GM18951 (cell line): ENCODE measurements around the gene ZNF687.
A peak's percentile ranks its signal among the peaks of the same experiment; 100 is the strongest.
"Not testable (repeated sequence)": the region's sequence is repeated elsewhere in the genome, so short reads cannot be mapped to it uniquely, and the experiment has no call there.

ENCODE experiments used
- POLR2A ChIP-seq: IDR thresholded peaks from 4 replicates; pipeline ENCODE4 v1.6.1; 2011; ENCODE audit warnings: mild to moderate bottlenecking; ENCODE audit not compliant: insufficient read length, insufficient read depth; ENCODE audit errors: extremely low read depth
- in situ Hi-C: fragments of 300-500 bp; cut with MboI; formaldehyde crosslinking; loops from one replicate; pipeline ENCODE4 v1.12.0; 2022; ENCODE audit warnings: low sequenced_read_pairs, mixed read lengths, inconsistent platforms; ENCODE audit not compliant: unreplicated experiment

The ZNF687 gene

GRCh38 chr1:151265446-151266236, 16.5 kb upstream of the ZNF687 start:
- no peak for TF ChIP-seq POLR2A
- in situ Hi-C loops: no loop called here

- in situ Hi-C loops: no loop called here
Measured at GRCh38 chr1:151266315-151266714, 15.8 kb upstream of the ZNF687 start.

GRCh38 chr1:151266821-151267220, 15.3 kb upstream of the ZNF687 start:
- in situ Hi-C loops: no loop called here
- no peak for TF ChIP-seq POLR2A

More at GRCh38 chr1:151266315-151266714, 15.8 kb upstream of the ZNF687 start:
- TF ChIP-seq POLR2A: no peak

- no peak for TF ChIP-seq POLR2A
- in situ Hi-C loops: no loop called here
Measured at GRCh38 chr1:151267760-151268159, 14.3 kb upstream of the ZNF687 start.

GRCh38 chr1:151273924-151274466, 8.1 kb upstream of the ZNF687 start:
- in situ Hi-C loops: no loop called here
- no peak for TF ChIP-seq POLR2A

- in situ Hi-C loops: not testable (repeated sequence)
Measured at GRCh38 chr1:151275341-151275740, 6.8 kb upstream of the ZNF687 start.

- TF ChIP-seq POLR2A: no peak
- in situ Hi-C loops: no loop called here
Measured at GRCh38 chr1:151277249-151277648, 4.8 kb upstream of the ZNF687 start.

GRCh38 chr1:151281225-151281968, 702 bp upstream of the ZNF687 start:
- TF ChIP-seq POLR2A: peak; percentile 57
- in situ Hi-C loops: no loop called here

- TF ChIP-seq POLR2A: peak; percentile 24
- in situ Hi-C loops: no loop called here
Measured at GRCh38 chr1:151282883-151283725, 1.0 kb downstream of the ZNF687 start.

GRCh38 chr1:151284013-151284577, 2.0 kb downstream of the ZNF687 start:
- no peak for TF ChIP-seq POLR2A
- in situ Hi-C loops: no loop called here

GRCh38 chr1:151286619-151287340, 4.7 kb downstream of the ZNF687 start:
- in situ Hi-C loops: no loop called here
- TF ChIP-seq POLR2A: no peak

- in situ Hi-C loops: no loop called here
- no peak for TF ChIP-seq POLR2A
Measured at GRCh38 chr1:151287341-151287699, 5.2 kb downstream of the ZNF687 start.
